Measurements from ENCODE around the gene DPEP3. TPM values are rescaled to one million over a fixed set of nuclear protein-coding genes. Genes with fewer than 3 reads are reported as not detected.
"Not testable (repeated sequence)": the region's sequence is repeated elsewhere in the genome, so short reads cannot be mapped to it uniquely, and the experiment has no call there.

The DPEP3 gene
- total RNA-seq, 1 donor from 2014 or later, result not detected

- intact Hi-C loops (cut with DNase I), result no loop called here
- DNase-seq (ENCODE audit: low spot score), result peak; percentile 85
Measured at GRCh38 chr16:67951485-67951884, 28.8 kb downstream of the DPEP3 start.

DNA sequence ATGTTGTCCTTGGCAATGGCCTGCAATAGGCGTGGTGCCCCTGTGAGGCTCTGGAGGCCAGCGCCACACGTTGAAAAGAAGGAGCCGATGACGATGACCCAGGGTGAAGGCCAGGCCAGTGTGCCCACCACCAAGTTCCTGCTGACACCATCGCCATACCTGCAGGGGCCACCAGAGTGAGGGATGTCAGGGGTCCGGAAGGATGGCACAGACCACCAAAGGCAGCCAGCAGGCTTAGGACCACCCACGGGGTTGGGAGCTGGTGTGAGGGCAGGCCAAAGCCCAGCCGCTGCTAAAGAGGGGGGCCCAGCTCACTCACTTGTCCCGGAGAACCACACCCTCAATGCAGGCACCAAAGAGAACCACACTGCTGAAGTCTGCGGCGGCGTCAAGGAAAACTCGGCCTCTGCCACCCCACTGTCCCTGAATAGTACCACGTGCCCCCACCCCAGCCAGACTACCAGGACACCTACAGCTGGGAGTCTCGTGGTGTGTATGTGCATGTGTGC, 29.9 kb downstream of the DPEP3 start:
- intact Hi-C loops (cut with DNase I), result no loop called here
- no peak for DNase-seq (ENCODE audit: low spot score)

DNA sequence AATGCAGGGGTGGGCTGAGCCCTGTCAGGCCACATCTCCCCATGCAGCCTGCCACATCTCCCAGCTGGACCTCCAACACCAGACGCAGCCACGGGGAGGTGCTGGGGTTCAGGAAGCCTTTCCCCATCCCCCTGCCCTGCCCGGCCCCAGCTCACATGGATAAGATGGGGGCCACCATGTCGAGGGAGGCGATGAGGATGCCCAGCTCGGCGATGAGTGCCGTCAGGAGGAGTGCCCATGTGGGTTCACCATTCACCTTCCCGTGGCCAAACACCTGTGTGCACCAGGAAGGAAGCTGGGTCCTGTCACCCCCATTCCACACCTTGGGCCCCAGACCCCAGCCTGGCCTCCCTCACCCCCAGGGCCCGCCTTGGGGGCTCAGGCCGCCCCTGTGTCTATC, 30.7 kb downstream of the DPEP3 start:
- no peak for DNase-seq (ENCODE audit: low spot score)
- intact Hi-C loops (cut with DNase I), result no loop called here

- DNase-seq (ENCODE audit: low spot score), result no peak
- intact Hi-C loops (cut with DNase I), result no loop called here
Measured at GRCh38 chr16:67948015-67948414, 32.3 kb downstream of the DPEP3 start.

DNA sequence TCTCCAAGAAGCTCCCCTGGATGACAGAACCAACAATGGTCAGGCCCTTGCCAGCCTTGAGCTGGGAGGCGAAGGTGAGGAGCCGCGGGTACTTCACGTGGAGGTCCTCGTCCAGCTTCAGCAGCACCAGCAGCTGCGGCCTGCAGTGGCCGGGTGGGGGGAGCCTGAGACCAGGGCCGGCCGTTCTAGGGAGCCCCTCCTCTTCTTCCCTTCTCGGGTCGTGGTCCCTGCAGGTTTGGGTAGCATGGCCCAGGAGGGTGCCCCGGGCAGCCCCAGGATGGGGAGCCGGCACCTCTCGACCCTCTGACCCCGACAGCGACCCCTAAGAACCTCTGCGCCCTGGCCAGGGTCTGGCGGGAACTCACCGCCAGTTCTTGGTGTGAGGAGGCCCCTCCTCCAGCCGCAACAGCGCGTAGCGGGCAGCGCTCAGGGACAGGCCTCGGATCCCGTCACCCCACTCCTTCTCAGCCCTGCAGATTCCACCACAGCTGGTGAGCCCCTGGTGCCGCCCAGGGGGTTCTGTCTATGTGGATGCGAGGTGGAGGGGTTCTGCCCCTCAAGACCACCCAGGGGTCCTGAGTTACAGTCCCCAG, 33.2 kb downstream of the DPEP3 start:
- no peak for DNase-seq (ENCODE audit: low spot score)
- intact Hi-C loops (cut with DNase I), result no loop called here

- DNase-seq (ENCODE audit: low spot score), result no peak
- intact Hi-C loops (cut with DNase I), result no loop called here
Measured at GRCh38 chr16:67946128-67946569, 34.1 kb downstream of the DPEP3 start.

DNA sequence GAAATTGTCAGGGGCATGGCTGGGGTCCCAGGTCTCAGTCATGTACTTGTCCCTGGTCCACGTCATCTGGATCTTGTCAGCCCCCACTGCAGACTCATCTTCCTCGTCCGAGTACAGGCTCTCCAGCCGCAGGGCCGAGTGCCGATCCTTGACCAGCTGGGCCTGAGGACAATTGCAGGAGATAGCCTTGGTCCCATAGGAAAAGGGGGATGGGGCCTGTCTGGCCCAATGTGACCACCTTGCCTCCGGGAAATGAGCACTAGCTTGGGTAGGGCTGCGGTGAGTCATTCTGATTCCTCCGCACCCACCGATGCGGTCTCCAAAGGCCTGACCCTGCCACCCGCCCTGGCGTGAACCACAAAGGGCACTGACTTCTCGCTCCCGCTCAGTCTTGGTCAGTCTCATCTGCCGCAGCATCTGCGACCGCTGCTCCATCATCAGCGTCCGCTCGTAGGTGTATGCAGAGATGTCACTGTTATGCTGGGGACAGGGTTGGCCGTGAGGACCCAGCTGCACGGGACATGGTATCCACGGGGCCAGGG, 34.8 kb downstream of the DPEP3 start:
- DNase-seq (ENCODE audit: low spot score), result no peak
- intact Hi-C loops (cut with DNase I), result no loop called here

- intact Hi-C loops (cut with DNase I), result no loop called here
- DNase-seq (ENCODE audit: low spot score), result no peak
Measured at GRCh38 chr16:67944690-67945391, 35.5 kb downstream of the DPEP3 start.

- DNase-seq (ENCODE audit: low spot score), result no peak
- intact Hi-C loops (cut with DNase I), result no loop called here
Measured at GRCh38 chr16:67943619-67944504, 36.4 kb downstream of the DPEP3 start, which contains the start of gene LCAT. Gene LCAT (minus strand): TSS chr16:67944120. CDS start chr16:67944101, 19 bp downstream.

DNA sequence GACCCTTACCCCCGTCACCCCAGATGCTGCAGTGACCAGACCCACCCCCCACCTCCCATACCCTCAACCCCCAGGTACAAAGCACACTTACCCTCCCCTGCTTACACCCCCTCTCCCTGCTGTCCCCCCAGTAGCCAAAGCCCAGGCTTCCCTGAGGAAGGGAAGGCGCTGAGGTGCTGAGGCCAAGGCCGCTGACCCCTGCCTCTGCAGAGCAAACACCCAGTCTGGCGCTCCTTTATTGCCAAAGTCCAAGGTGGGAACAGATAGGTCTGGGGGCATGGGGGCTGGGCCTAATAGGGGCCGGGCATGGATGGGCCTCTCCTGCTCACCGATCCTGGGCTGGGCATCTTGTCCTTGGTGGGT, 37.1 kb downstream of the DPEP3 start:
- intact Hi-C loops (cut with DNase I), result no loop called here
- DNase-seq (ENCODE audit: low spot score), result no peak

- DNase-seq (ENCODE audit: low spot score), result no peak
- intact Hi-C loops (cut with DNase I), result no loop called here
Measured at GRCh38 chr16:67942510-67943255, 37.6 kb downstream of the DPEP3 start.

GRCh38 chr16:67942200-67942509, 38.1 kb downstream of the DPEP3 start:
- no peak for DNase-seq (ENCODE audit: low spot score)

GRCh38 chr16:67941469-67942199, 38.7 kb downstream of the DPEP3 start:
- DNase-seq (ENCODE audit: low spot score), result no peak
- intact Hi-C loops (cut with DNase I), result loop anchor here (2.0 kb wide), 1 partner anchor 23 kb away; no protein-coding TSS in a partner anchor

More at GRCh38 chr16:67942200-67942509, 38.1 kb downstream of the DPEP3 start:
- intact Hi-C loops (cut with DNase I), result no loop called here

DNA sequence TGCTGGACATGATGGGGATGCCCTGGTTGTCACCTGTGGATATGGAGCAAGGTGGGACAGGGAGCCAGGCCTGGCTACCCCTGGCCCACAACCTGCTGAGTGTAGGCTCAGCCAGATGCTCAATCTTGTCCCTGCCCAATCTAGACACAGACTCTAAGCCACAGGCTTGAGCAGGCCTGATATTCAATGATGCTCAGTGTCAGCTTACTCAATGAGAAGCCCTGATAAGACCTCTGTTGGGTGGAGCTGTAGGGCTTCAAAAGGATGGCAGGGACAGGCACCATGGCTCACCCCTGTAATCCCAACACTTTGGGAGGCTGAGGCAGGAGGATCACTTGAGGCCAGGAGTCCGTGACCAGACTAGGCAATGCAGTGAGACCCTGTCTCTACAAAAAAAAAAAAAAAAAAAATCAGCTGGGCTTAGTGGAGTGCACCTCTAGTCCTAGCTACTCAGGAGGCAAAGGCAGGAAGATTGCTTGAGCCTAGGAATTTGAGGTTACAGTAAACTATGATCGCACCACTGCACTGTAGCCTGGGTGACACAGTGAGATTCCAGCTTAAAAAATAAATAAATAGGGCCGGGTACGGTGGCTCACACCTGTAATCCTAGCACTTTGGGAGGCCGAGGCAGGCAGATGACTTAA, 39.7 kb downstream of the DPEP3 start:
- intact Hi-C loops (cut with DNase I), result loop anchor here (2.0 kb wide), 1 partner anchor 24 kb away; no protein-coding TSS in a partner anchor
- no peak for DNase-seq (ENCODE audit: low spot score)

- intact Hi-C loops (cut with DNase I), result loop anchor here (2.0 to 10.0 kb wide), 2 partner anchors 25 to 415 kb away; partner anchors contain the start of gene RIPOR1
- DNase-seq (ENCODE audit: low spot score), result no peak
Measured at GRCh38 chr16:67939507-67940445, 40.5 kb downstream of the DPEP3 start.

DNA sequence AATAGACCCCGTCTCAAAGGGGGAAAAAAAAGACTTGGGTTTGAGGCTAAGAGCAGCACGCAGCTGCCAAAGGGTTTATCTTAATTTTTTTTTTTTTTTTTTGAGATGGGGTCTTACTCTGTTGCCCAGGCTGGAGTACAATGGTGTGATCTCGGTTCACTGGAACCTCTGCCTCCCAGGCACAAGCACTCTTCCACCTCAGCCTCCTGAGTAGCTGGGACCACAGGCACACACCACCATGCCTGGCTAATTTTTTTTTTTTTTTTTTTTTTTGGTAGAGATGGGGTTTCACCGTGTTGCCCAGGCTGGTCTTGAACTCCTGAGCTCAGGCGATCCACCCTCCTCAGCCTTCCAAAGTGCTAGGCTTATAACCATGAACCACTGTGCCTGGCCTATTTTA, 42.6 kb downstream of the DPEP3 start:
- not testable (repeated sequence) for DNase-seq (ENCODE audit: low spot score)
- intact Hi-C loops (cut with DNase I), result loop anchor here (10.0 kb wide), 1 partner anchor 413 kb away; the partner anchor contains the start of gene RIPOR1
